ENCODE data around the gene ANKAR. TPM values are rescaled to one million over a fixed set of nuclear protein-coding genes. Genes with fewer than 3 reads are reported as not detected.
"Not testable (repeated sequence)": the region's sequence is repeated elsewhere in the genome, so short reads cannot be mapped to it uniquely, and the experiment has no call there.

Gene ANKAR
- total RNA-seq, 1 donor from 2014 or later, result 10.3 TPM

DNA sequence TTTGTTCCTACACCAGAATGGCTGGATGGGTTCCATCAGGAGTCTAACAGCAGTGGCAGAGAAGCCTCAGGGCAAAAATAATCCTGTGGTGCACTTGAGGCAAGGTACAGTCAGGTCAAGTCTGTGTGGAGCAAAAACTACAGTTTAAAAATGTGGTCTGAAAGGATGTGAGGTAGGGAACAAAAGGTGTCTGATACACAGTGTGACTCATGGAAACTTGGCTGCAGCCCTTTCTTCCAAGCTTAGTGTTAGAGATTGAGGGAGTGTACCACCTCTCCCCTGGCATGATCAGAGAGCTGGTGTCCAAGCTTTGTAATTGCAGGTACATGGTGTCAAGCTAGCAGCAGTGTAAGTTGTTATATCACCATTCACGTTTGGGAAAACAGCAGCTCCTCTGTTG lies 8.9 kb downstream of the ANKAR start:
- H3K4me3 ChIP-seq, result no peak overlapping the region
- TF ChIP-seq, protein P1, sequence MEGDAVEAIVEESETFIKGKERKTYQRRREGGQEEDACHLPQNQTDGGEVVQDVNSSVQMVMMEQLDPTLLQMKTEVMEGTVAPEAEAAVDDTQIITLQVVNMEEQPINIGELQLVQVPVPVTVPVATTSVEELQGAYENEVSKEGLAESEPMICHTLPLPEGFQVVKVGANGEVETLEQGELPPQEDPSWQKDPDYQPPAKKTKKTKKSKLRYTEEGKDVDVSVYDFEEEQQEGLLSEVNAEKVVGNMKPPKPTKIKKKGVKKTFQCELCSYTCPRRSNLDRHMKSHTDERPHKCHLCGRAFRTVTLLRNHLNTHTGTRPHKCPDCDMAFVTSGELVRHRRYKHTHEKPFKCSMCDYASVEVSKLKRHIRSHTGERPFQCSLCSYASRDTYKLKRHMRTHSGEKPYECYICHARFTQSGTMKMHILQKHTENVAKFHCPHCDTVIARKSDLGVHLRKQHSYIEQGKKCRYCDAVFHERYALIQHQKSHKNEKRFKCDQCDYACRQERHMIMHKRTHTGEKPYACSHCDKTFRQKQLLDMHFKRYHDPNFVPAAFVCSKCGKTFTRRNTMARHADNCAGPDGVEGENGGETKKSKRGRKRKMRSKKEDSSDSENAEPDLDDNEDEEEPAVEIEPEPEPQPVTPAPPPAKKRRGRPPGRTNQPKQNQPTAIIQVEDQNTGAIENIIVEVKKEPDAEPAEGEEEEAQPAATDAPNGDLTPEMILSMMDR (IDR thresholded peaks at IDR 0.05), result no peak
- H3K9me3 ChIP-seq, result peaks cover 4% of the 10 kb centered on the region
- no peaks in the 10 kb centered on the region for H3K36me3 ChIP-seq
- intact Hi-C loops (cut with DNase I), result no loop called here
- H3K27ac ChIP-seq, result no peak overlapping the region
- no peaks in the 10 kb centered on the region for H3K27me3 ChIP-seq (ENCODE audit: low read depth)
- peaks cover 11% of the 10 kb centered on the region for H3K4me1 ChIP-seq
- ATAC-seq, result no peak
- DNase-seq, result no peak

DNA sequence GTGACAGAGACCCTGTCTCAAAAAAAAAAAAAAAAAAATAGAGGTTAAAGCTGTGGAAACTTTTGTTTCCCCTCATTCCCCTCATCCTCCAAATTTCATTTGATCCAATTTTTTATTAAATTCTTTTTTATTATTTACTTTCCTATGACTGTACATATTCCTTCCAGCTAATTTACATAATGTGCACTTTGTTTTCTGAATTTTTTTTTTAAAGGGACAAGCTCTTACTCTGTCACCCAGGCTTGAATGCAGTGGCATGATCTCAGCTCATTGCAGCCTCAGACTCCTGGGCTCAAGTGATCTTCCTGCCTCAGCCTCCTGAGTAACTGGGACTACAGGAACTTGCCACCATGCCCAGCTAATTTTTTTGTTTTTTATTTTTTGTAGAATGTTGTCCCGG lies 10.3 kb downstream of the ANKAR start:
- H3K27me3 ChIP-seq (ENCODE audit: low read depth), result no peaks in the 10 kb centered on the region
- H3K36me3 ChIP-seq, result no peaks in the 10 kb centered on the region
- H3K9me3 ChIP-seq, result no peaks in the 10 kb centered on the region
- intact Hi-C loops (cut with DNase I), result no loop called here
- TF ChIP-seq, protein P1 (IDR thresholded peaks at IDR 0.05), result no peak
- H3K4me1 ChIP-seq, result peaks cover 5% of the 10 kb centered on the region
- ATAC-seq (no peak), DNase-seq (no peak)
- no peak overlapping the region for H3K4me3 ChIP-seq
- H3K27ac ChIP-seq, result no peak overlapping the region

DNA sequence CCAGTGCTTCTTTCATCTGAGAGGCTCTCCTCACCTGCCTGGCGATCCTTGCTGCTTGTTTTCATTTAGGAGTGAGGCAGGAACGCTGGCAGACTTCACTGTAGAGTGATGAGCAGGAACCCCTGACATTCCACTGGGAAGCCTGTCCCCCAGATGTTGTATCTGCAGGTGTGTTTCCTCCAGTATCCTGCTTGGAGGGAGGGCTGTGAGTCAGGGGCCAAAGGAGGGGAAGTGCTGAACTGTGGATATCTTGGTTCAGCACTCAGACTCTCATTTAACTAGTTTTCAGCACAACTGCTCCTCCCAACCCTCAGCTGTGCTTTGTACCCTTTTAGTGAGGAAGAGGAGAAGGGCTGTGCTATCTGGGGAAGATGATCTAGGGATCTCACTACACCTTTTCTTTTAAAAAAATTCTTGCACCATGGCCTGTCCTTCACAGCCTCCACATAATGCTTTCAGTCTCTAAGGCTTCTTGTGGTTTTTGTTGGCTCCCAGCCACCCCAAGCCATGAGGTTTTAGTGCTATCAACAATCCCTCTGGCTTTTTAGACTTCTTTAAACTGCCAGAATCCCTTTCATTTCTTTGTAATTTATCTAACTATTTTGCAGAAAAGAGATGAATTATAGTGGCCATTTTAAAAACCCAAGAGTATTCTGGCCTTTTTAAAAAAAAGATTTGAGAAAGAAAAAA lies 11.2 kb downstream of the ANKAR start:
- Histone ChIP-seq H3K9me3 (no peaks in the 10 kb centered on the region), H3K4me3 (no peak overlapping the region), H3K27me3 (ENCODE audit: low read depth) (no peaks in the 10 kb centered on the region), H3K36me3 (no peaks in the 10 kb centered on the region), H3K4me1 (peaks cover 4% of the 10 kb centered on the region), H3K27ac (no peak overlapping the region)
- DNase-seq (no peak), ATAC-seq (no peak)
- TF ChIP-seq, protein P1 (IDR thresholded peaks at IDR 0.05), result no peak
- intact Hi-C loops (cut with DNase I), result no loop called here

DNA sequence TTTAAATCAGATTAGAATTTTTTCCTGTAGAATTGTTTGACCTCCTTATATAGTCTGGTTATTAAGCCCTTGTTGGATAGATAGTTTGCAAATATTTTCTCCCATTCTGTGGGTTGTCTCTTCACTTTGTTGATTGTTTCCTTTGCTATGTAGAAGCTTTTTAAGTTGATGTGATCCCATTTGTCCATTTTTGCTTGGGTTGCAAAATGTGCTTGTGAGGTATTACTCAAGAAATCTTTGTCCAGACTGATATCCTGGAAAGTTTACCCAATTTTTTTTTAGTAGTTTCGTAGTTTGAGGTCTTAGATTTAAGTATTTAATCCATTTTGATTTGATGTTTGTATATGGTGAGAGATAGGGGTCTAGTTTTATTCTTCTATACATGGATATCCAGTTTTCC lies 13.3 kb downstream of the ANKAR start:
- DNase-seq; H3K4me1 ChIP-seq; H3K4me3 ChIP-seq; H3K9me3 ChIP-seq; ATAC-seq; H3K27ac ChIP-seq; intact Hi-C loops (cut with DNase I); H3K27me3 ChIP-seq (ENCODE audit: low read depth); H3K36me3 ChIP-seq: not testable (repeated sequence)

DNA sequence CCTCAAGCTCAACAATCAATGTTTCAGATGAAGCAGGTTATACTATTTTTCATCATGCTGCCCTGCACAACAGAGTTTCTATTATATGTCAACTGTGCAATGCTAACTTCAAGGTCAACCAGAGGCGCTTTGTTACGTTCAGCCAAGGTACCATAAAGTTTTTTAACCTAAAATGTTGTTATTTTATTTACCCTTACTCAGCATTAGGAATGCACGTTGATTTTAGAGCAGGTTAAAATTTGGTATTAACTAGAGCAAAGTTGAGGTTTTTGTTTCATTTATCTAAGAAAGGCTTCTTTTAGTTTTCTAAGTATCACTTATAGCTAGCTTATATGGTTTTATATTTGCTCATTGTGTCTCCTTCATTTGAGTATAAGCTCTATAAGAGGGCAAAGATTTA lies 21.8 kb downstream of the ANKAR start:
- Histone ChIP-seq H3K4me3 (no peak overlapping the region), H3K27me3 (ENCODE audit: low read depth) (no peaks in the 10 kb centered on the region), H3K27ac (no peak overlapping the region), H3K4me1 (no peaks in the 10 kb centered on the region), H3K9me3 (no peaks in the 10 kb centered on the region), H3K36me3 (no peaks in the 10 kb centered on the region)
- DNase-seq (no peak), ATAC-seq (no peak)
- intact Hi-C loops (cut with DNase I), result no loop called here
- TF ChIP-seq, protein P1 (IDR thresholded peaks at IDR 0.05), result no peak

DNA sequence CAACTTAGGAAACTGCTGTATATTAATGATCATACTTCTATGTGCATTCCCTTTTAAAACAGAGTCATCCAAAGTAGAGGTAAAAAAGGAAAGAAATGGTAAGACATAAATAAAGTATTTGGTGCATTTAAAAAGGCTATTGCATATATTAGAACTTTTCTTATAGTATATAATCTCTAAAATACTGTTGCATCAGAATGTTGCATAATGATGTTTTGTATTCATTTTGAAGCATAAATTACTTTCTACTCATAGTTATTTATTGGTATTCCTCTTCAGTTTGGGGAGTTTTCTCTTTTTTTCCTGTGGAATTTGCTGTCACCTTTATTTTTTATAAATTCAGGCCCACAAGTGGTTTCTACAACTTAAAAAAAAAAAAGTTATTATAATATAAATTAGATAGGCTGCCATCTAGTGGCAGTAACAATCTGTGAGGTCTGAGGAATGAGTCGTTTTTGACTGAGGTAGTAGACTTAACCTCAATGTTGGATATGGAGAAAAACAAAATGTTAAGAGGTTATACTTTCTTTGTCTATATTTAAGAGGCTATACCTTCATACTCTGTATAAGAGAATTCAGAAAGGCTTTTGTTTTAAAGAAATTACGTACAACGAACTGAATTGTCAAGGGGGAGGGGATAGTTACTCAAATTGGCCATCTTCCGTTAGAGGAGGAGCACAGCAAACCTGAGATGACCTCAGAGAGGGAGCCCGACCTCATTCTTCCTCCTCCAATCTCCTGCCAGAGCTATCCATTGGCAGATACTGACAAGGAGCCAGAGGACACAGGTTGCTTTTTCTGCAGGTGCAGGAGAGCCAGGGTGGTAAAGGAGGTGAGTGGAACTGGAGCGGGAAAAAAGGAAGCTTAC lies 23.8 kb downstream of the ANKAR start:
- Histone ChIP-seq H3K4me1 (no peaks in the 10 kb centered on the region), H3K4me3 (no peak overlapping the region), H3K27me3 (ENCODE audit: low read depth) (no peaks in the 10 kb centered on the region), H3K9me3 (no peaks in the 10 kb centered on the region), H3K36me3 (no peaks in the 10 kb centered on the region), H3K27ac (no peak overlapping the region)
- no peak for DNase-seq
- peak; percentile 35 to 74 for ATAC-seq
- TF ChIP-seq, protein P1 (IDR thresholded peaks at IDR 0.05), result peak; percentile 69
- intact Hi-C loops (cut with DNase I), result no loop called here

Measured in lower lobe of right lung (tissue), 2 donors.